GM18498 (cell line): ENCODE data around the gene KAT5.
"Not testable (repeated sequence)": the region's sequence is repeated elsewhere in the genome, so short reads cannot be mapped to it uniquely, and the experiment has no call there.

Source experiments
- ATAC-seq: cut with Tn5 transposase; IDR thresholded peaks from one replicate; pipeline ENCODE4 v1.9.1; 2021; ENCODE audit warnings: mild to moderate bottlenecking, moderate library complexity; ENCODE audit not compliant: unreplicated experiment

KAT5 gene

GRCh38 chr11:65708451-65708850 is 3.6 kb upstream of the KAT5 start:
- no peak for ATAC-seq

- ATAC-seq: no peak
Observed at GRCh38 chr11:65709661-65710060, 2.4 kb upstream of the KAT5 start.

DNA sequence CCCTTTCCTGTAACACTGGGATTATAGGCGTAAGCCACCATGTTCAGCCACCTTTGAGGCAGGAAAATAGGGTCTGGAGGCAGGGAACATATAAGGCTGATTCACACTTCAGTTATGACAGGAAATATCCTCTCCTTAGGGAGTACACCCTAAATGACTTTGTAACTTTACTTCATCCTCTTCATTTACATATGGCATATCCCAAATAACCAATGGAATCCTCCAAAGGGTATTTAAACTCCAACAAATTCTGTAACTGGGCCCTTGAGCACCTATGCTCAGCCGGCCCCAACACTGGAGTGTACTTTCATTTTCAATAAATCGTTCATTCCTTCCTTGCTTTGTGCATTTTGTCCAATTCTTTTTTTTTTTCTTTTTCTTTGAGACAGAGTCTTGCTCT is 1.6 kb upstream of the KAT5 start:
- no peak for ATAC-seq

GRCh38 chr11:65712633-65713076 is 603 bp downstream of the KAT5 start:
- ATAC-seq: no peak

GRCh38 chr11:65713212-65713969 is 1.3 kb downstream of the KAT5 start:
- no peak for ATAC-seq

- no peak for ATAC-seq
Observed at GRCh38 chr11:65714433-65714832, 2.4 kb downstream of the KAT5 start.

GRCh38 chr11:65716302-65716701 is 4.2 kb downstream of the KAT5 start:
- no peak for ATAC-seq

- no peak for ATAC-seq
Observed at GRCh38 chr11:65716774-65717405, 4.8 kb downstream of the KAT5 start.

- ATAC-seq: no peak
Observed at GRCh38 chr11:65717906-65718305, 5.9 kb downstream of the KAT5 start.

GRCh38 chr11:65718531-65718930 is 6.5 kb downstream of the KAT5 start:
- ATAC-seq: no peak

DNA sequence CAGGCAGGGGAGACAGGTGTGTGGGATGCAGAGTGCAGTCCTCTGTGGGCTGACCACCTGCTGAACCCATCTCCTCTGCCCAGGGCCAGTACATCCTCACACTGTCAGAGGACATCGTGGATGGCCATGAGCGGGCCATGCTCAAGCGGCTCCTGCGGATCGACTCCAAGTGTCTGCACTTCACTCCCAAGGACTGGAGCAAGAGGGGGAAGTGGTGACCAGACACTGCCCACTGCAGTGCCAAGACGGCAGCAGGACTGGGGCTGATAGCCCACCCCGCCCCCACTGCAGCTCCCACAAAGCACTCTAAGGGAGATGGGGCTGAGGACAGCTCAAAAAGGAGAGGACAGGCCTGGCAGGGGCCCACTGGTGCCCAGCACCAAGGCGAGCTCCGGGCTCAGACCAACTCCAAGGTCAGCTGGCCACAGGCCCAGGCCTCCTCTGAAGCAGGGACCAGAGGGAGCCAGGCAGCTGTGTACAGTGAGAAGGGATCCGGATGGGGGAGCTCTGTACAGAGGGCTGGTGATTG is 7.0 kb downstream of the KAT5 start:
- ATAC-seq: no peak

DNA sequence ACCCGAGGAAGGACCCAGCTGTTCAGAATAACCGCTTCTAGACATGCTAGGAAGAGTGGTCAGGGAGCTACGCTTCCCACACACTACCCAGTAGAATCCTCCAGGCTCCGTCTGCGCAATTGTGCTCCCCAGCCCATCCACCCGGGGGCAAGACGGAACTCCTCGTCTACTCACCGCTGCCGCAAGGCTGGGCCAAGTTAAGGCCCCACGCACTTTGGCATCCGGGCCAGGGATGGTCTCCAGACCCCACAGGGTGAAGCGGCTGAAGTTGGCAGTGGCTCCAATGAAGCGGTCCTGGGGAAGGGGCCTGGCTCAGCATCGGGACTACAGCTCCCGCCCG is 7.8 kb downstream of the KAT5 start:
- peak; percentile 11 for ATAC-seq

GRCh38 chr11:65720211-65720934 is 8.3 kb downstream of the KAT5 start, which contains the start of gene RNASEH2C:
TSS of gene RNASEH2C (minus strand) at chr11:65720798. CDS start at chr11:65720758, 40 bp downstream.
- ATAC-seq: peak; percentile 85

DNA sequence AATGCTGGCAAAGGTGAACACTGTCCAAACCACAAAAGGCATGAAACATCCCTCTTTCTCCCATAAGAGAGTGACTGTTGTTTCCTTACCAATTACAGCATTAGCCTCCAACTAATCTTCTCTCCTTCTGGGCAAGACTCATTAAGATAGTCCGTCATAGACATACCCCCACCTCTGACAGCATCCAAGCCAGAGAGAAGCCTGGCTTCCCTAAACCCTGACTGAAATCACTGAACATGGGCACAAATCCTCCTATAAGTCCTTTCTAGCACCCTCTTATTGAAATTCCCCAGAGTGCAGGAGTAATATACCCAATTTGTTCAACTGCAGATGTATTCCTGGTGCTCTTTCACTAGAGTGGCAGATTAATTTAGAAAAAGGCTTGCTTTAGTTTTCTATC is 10.2 kb downstream of the KAT5 start:
- ATAC-seq: no peak

- no peak for ATAC-seq
Observed at GRCh38 chr11:65726660-65727059, 14.6 kb downstream of the KAT5 start.

- ATAC-seq: no peak
Observed at GRCh38 chr11:65727865-65728264, 15.8 kb downstream of the KAT5 start.

DNA sequence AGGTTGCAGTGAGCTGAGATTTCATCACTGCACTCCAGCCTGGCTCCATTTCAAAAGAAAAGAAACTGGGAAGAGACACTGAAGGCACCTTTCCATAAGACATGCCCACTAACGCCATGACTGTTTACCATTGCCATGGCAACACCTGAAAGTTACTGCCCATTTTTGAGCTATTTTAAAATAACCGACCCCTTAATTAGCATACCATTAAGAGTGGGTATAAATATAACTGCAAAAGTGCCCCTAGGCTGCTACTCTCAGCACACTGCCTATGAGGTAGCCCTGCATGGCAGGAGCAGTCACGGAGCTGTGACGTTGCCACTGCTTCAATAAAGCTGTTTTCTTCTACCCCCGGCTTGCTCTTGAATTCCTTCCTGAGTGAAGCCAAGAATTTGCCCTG is 18.4 kb downstream of the KAT5 start:
- ATAC-seq: no peak

- not testable (repeated sequence) for ATAC-seq
Observed at GRCh38 chr11:65735111-65735510, 23.1 kb downstream of the KAT5 start.

GRCh38 chr11:65736810-65737209 is 24.8 kb downstream of the KAT5 start:
- ATAC-seq: no peak

- ATAC-seq: no peak
Observed at GRCh38 chr11:65739022-65739421, 27.0 kb downstream of the KAT5 start.

DNA sequence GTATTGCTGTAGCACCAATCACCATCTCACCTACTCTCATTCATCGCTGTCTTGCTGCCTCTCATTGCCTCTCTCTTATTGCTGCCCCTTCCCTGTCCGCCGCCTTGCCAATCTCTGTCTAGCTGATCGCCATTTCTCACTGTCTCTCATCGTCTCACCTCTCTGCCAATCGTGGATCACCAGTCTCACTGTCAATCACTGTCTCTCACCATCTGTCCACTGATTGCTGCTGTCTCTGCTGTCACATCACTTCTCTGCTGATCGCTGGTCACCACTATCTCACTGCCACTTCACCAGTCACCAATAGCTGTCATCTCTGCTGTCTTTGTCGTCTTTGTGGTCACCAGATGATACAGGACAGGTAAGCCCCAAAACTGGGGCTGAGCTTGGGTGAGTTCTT is 29.1 kb downstream of the KAT5 start:
- ATAC-seq: no peak

GRCh38 chr11:65742353-65742752 is 30.3 kb downstream of the KAT5 start:
- no peak for ATAC-seq
